Fibroblast of skin of back (primary cell): ENCODE measurements around the gene LMAN1L. TPM values are rescaled to one million over a fixed set of nuclear protein-coding genes. Genes with fewer than 3 reads are reported as not detected.

Experiments
- DNase-seq: peaks from one replicate; pipeline ENCODE4 v3.0.0-alpha.2; 2013
- polyA plus RNA-seq, 2 experiments: library from polyadenylated mRNA; unstranded; fragments of 120-200 nt; gene quantifications; one replicate each; pipeline ENCODE4 v1.2.1, GENCODE V29; 2013; ENCODE audit not compliant: insufficient read length in 2 of 2

Gene LMAN1L
- not detected for polyA plus RNA-seq (2013, experiment 1 of 2; ENCODE audit: insufficient read length)
- polyA plus RNA-seq (2013, experiment 2 of 2; ENCODE audit: insufficient read length): not detected

DNA sequence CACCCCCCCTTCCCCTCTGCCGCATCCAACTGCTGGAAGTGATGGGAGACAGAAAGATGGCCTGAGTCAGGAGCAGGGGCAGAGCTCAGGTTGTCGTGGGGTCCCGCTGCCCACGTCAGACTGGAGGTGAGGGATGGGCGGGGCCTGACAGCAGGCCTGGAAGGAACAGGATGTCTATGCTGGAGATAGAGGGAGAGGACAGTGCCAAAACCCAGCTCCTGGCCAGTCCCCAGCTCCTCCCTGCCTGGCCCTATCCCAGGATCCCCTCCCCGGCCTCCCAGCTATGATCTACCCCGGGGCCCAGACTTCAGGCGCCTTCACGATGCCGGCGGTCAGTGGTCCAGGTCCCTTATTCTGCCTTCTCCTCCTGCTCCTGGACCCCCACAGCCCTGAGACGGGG, at the start of gene LMAN1L:
TSS of gene LMAN1L (plus strand) at position 303 of the 400 bp plus-strand sequence. CDS start at position 323, 20 bp downstream.
- DNase-seq: no peak

GRCh38 chr15:74763416-74763815, 49.2 kb upstream of the LMAN1L start:
- no peak for DNase-seq

DNA sequence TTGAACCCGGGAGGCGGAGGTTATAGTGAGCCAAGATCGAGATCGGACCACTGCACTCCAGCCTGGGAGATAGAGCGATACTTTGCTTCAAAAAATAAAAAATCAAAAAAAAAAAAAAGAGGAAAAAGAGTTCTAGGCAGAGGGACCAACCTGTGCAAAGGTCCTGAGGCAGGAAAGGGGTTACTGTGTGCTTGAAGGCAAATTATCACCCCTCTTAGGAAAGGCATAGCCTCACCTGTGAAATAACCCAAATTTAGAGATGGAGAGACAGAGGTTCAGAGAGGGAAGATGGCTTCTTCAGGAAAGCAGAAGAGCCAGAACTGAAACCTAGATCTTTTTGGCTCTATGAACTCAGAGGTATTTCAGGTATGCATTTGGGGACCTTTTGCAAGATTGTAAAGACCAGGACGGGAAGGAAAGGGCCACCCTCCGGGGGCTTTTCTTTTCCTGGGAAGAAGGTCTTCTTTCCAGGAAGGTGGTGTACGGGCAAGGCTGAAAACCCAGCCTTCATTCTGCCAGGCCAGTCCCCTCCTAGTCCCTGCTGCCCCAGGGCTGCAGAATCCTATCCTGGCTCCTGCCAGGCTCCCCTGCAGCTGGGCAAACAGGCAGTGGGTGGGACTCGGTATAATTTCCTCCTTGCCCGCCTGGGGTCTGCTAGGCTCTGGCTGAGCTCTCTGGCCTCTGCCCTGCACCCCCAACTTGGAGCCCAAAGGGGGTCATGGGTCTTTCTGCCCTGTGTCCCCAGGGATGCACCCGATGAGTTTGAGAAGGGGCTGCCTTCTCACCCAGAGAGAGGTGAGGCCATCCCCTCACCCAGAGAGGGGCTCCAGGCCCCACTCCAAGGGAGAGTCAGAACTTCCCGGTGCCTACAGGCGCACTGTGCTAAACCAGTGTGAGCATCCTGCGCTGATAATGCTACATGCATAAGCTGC, 45.2 kb upstream of the LMAN1L start:
- DNase-seq: no peak

DNA sequence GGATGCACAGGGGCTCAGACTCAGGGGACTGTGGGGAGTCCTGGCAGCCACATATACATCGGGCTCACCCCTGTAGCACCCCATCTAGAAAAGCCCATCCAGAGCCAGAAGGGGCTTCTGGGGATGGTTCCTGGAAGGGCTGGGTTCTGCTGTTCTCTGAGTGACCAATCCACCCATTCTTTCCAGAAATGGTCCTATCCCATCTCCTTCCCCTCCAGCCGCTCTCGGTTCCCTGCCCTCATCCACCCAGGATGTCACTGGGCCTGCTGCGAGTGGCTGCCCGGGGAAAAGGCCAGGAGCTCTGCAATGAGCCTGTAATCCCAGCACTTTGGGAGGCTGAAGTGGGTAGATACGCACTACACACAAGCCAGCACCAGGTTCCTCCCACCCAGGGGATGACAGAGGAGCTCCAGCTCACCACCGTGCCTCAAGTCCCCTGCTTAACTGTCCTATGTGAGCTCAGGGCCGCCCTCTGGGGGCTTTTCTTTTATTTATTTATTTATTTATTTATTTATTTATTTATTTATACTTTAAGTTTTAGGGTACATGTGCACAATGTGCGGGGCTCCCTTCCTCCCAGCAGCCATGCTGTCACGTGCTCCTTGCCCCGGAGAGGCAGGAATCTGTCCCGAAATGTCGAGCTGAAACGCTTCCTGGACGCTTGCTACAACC, 44.4 kb upstream of the LMAN1L start:
- DNase-seq: no peak

DNA sequence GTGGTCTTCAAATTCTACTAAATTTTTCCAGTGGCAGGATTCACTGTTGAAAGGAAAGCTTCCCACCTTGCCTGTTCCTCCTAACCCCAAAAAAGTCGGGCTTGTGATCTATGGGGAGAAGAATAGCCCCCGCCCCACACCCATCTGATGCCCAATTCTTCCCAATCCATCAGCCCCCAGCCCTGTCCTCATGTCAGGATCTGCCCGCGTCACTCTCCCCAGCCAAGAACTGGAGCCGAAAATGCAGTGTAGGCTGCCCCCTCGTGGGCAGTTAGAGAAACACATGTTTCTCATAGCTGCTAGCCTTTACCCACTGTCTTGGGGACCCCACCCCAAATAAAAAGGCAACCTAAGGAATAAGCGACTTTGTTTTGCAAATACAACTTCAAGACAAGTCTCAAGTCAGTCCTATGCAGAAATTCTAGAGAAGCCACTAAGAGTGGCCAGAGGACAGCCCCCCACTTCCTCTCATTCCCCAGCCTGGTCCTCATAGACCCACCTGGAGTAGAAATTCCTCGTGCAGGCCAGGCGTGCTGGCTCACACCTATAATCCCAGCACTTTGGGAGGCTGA, 43.8 kb upstream of the LMAN1L start:
- peak; percentile 56 for DNase-seq

GRCh38 chr15:74769463-74770025, 43.1 kb upstream of the LMAN1L start:
- DNase-seq: no peak

- no peak for DNase-seq
Measured at GRCh38 chr15:74770211-74770903, 42.3 kb upstream of the LMAN1L start.

GRCh38 chr15:74773329-74773728, 39.3 kb upstream of the LMAN1L start:
- no peak for DNase-seq

DNA sequence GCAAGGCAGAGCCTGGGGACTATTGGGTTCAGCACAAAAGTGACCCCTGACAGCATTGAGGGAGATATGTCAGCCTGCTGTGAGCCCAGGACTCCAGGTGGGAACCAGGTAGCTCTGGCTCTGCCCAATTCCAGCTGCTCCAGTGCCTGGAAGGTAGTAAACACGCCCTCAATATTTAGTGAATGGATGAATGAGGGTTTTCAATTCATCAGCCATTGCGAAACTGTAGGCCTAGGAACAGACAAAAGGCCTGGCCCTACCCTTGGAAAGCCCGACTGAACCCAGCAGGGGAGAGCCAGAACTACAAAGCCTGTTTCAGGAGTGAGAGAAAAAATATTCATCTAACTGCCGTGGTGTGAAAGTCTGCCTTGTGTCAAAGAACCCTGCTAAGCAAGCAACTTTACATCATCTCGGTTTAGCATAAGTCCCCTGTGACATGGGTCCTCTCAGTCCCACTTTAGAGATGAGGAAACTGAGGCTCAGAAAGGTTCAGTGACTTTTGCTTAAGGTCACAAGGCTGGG, 38.8 kb upstream of the LMAN1L start:
- DNase-seq: no peak

DNA sequence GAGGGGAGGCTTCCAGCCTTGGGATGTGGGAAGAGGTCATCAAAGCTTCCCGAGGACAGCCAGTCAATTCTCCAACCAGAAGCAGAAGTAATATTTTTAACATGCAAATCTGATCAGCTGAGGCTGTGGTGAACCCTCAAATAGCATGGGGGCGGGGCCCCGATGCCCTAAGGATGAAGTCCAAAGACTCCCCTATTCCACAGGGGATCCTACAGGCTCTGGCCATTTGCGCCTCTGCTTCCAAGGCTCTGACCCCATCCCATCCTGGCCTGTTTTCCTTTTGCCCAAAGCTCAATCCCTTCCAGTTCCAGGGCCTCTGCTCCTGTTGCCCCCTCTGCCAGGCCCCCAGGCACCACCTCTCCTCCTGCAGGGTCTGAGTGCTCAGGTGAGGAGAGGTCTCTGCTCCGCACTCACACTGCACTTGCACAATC, 37.5 kb upstream of the LMAN1L start:
- DNase-seq: no peak

DNA sequence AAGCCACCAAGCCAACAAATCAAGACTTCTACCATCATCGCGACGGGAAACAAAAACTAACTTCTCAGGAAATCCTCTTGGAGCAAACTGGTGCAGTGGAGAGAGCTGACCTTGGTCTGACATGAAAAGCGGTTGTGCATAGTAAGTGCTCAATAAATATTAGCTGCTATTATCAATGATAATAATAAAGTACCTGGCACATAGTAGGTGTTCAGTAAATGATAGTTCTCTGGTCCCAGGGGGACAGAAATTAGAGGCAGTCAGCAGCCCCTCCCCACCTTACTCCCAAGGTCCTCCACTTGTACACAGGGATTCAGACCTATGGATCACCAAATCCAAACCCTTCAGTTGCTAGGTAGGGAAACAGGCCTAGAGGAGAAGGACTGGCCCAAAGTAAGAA, 36.7 kb upstream of the LMAN1L start:
- no peak for DNase-seq

GRCh38 chr15:74776821-74777768, 35.5 kb upstream of the LMAN1L start:
- DNase-seq: peak; percentile 76

- no peak for DNase-seq
Measured at GRCh38 chr15:74777769-74778598, 34.7 kb upstream of the LMAN1L start.

GRCh38 chr15:74778599-74778970, 34.0 kb upstream of the LMAN1L start:
- DNase-seq: no peak

DNA sequence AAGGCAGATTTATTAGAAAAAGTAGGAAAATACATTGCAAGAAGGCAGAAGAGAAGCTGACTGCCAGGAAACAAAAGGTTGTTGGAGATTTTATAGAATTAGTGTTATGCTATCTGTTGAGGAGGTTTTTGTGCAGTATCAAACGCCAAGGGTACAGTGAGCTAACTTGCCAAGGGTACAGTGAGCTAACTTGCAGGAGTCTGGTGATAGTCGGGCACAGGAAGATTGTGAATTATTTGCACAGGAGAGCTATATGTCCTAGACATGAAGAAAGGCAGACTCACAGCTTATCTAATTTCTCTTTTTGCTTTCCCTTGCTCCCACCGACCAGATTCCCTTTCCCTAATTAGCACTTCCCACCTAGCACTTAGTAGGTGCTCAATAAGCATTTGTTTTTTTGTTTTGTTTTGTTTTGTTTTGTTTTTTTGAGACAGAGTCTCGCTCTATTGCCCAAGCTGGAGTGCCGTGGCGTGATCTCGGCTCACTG, 33.4 kb upstream of the LMAN1L start:
- no peak for DNase-seq

- DNase-seq: no peak
Measured at GRCh38 chr15:74780523-74781430, 31.9 kb upstream of the LMAN1L start.

DNA sequence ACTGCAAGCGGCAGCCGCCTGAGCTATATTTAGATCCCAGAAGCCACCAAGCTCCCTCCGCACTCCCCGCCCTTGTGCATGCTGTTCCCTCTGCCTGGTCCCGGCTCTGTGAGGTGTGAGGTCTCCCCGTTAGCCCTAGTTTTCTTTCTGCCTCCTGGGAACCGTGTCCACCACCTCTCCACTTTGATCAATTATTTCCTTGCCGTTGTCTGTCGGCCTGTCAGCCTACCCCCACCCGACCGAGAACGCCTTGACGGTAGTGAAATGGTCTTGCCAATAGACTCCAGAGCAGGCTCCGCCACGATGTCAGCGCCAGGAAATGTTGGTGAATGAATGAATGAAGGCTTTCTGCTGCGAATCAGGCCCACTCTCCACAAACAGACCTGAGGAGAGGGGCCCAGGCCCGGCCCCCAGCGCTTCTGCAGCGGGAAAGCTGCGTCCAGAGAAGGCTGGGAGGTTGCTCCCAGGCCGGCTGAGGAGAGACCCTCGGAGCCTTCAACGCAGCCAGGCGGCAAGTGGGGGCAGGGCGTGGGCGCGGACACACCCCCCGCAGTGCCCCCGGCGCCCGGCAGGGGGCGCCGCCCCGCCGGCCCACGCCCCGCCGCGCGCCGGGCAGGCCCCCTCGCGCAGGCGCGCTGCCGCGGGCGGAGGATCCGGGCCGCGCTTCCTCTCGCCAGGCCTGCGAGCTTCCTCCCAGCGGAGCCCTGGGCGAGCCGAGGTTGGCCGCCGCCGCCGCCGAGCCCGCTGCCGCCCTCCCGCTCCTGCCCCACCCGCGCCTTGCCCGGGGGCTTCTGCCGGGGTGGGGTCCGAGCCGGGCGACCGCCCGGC, 31.0 kb upstream of the LMAN1L start, which contains the start of gene CSK:
TSS of gene CSK (plus strand) at position 650 of the 828 bp plus-strand sequence. CDS start 16,218 bp downstream, outside the sequence.
- peak; percentile 73 for DNase-seq
